HepG2 (cell line): ENCODE data around the gene IRAK2. TPM values are rescaled to one million over a fixed set of nuclear protein-coding genes. Genes with fewer than 3 reads are reported as not detected.

ENCODE experiments used
- BRF2 ChIP-seq: sonication (generic); formaldehyde crosslinking; IDR thresholded peaks from 2 replicates; pipeline ENCODE4 v1.8.1; 2022; ENCODE audit warnings: mild to moderate bottlenecking, missing genetic modification reagents
- CAMTA2 ChIP-seq: sonication (generic); formaldehyde crosslinking; IDR thresholded peaks from 2 replicates; pipeline ENCODE4 v1.4.0; 2020; ENCODE audit warnings: mild to moderate bottlenecking, missing genetic modification reagents, borderline replicate concordance
- CBX2 ChIP-seq, 2 experiments: fragments of 200-600 bp in 1 of 2; sonication (generic); formaldehyde crosslinking in 1 of 2; IDR thresholded peaks; 2 replicates each; pipeline versions ENCODE4 v1.7.0 to v1.8.1; 2018 to 2022; ENCODE audit warnings: low read depth in 2 of 2, low read length in 1 of 2, mild to moderate bottlenecking in 1 of 2, missing genetic modification reagents in 1 of 2
- DMAP1 ChIP-seq: IDR thresholded peaks from 2 replicates; pipeline ENCODE4 v1.6.1; 2016
- ELF1 ChIP-seq: sonication (generic); formaldehyde crosslinking; IDR thresholded peaks from 2 replicates; pipeline ENCODE4 v1.4.0; 2020; ENCODE audit warnings: missing genetic modification reagents
- KMT2B ChIP-seq: IDR thresholded peaks from 2 replicates; pipeline ENCODE4 v1.6.1; 2016; ENCODE audit warnings: missing genetic modification reagents, missing compliant biosample characterization
- SP1 ChIP-seq, 2 experiments: fragments of 450-650 bp in 1 of 2; sonication (generic) in 1 of 2; formaldehyde crosslinking in 1 of 2; IDR thresholded peaks; 2 replicates each; pipeline versions ENCODE4 v1.4.0 to v1.6.1; 2016 to 2020; ENCODE audit warnings: missing genetic modification reagents in 1 of 2
- ZFP41 ChIP-seq: sonication (generic); formaldehyde crosslinking; IDR thresholded peaks from 2 replicates; pipeline ENCODE4 v1.4.0; 2020; ENCODE audit warnings: mild to moderate bottlenecking, missing genetic modification reagents, borderline replicate concordance
- ZFP91 ChIP-seq: sonication (generic); formaldehyde crosslinking; IDR thresholded peaks from 2 replicates; pipeline ENCODE4 v1.9.0; 2022; ENCODE audit warnings: missing genetic modification reagents, mild to moderate bottlenecking, borderline replicate concordance
- ZNF704 ChIP-seq: sonication (generic); formaldehyde crosslinking; IDR thresholded peaks from 2 replicates; pipeline ENCODE4 v1.8.1; 2023; ENCODE audit warnings: mild to moderate bottlenecking, inconsistent platforms, moderate library complexity, missing genetic modification reagents, borderline replicate concordance
- ZNF720 ChIP-seq: sonication (generic); formaldehyde crosslinking; IDR thresholded peaks from 2 replicates; pipeline ENCODE4 v1.4.0; 2020; ENCODE audit warnings: missing genetic modification reagents
- polyA plus RNA-seq, 8 experiments: library from polyadenylated mRNA; depleted of rRNA in 3 of 8; stranded (reverse) in 7 of 8; unstranded in 1 of 8; fragments of >200 nt; fragmentation: Illumina TruSeq in 4 of 8; extraction: Trizol in 4 of 8; gene quantifications; 2 replicates each; pipeline versions ENCODE4 v1.2.1 to v1.2.3, GENCODE V29; 2011 to 2016; ENCODE audit warnings: low read depth in 4 of 8, missing spikeins in 1 of 8, mixed read lengths in 1 of 8; ENCODE audit not compliant: insufficient read depth in 1 of 8
- total RNA-seq, 5 experiments: library from RNA; depleted of rRNA; stranded (reverse); fragments of >200 nt; fragmentation: Illumina TruSeq; extraction: Trizol; gene quantifications; 2 replicates each; pipeline ENCODE4 v1.2.3, GENCODE V29; 2016; ENCODE audit warnings: low read depth in 1 of 5
- TF ChIP-seq, protein P1 (sequence below): sonication (generic); formaldehyde crosslinking; IDR thresholded peaks from 2 replicates; pipeline ENCODE4 v1.5.0; 2020; ENCODE audit warnings: missing genetic modification reagents
- TF ChIP-seq, protein P2 (sequence below): sonication (generic); formaldehyde crosslinking; IDR thresholded peaks from 2 replicates; pipeline ENCODE4 v1.4.0; 2020; ENCODE audit warnings: missing genetic modification reagents, borderline replicate concordance
- TF ChIP-seq, protein P3 (sequence below): sonication (generic); formaldehyde crosslinking; IDR thresholded peaks from 2 replicates; pipeline ENCODE4 v1.4.0; 2020; ENCODE audit warnings: missing genetic modification reagents
- TF ChIP-seq, protein P4 (sequence below): sonication (generic); formaldehyde crosslinking; IDR thresholded peaks from 2 replicates; pipeline ENCODE4 v1.4.0; 2020; ENCODE audit warnings: missing genetic modification reagents

IRAK2 gene
- total and polyA plus RNA-seq, 2 of the 13 experiments (the other 11 are each of a cell fraction or from before 2014, with no cell fraction given): 13.1 to 23.3 TPM

DNA sequence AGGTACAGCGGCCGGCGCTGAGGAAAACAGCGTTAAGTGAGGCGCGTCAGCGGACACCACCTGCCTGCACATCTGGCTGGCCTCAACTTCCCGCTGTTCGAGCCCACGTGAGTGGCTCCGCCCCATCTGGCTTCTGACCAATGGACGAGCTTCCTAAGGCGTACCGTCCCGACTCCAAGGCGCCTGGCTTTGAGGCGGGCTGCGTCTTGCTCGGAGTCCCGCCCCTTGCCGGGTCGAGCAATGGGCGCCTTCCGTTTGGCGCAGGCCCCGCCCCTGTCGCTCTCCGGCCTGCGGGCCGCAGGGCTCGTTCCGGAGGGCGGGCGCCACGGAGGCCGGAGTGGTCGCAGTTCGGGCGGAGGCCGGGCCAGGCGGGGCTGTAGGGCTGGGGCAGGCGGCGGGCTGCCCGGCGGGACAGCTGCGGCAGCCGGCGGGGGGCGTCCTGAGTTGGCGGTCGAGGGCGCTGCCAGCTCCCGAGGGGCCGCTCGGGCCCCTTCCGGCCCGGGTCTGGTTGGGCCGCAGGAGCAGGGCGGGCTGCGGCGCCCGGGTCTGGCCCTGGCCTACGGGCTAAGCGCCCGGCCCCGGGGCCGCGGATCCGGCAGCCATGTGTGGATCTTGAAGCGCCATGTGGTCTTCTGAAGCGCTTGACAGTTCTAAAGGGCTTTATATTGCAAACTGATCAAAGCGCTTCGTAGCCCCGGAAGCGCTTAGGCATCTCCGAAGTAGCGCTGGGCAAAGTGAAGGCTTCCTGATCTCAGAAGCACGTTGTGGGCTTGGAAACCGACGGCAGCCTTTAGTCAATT, 83.7 kb downstream of the IRAK2 start, which contains the start of gene TATDN2 (continued):
- TF ChIP-seq, protein P1, sequence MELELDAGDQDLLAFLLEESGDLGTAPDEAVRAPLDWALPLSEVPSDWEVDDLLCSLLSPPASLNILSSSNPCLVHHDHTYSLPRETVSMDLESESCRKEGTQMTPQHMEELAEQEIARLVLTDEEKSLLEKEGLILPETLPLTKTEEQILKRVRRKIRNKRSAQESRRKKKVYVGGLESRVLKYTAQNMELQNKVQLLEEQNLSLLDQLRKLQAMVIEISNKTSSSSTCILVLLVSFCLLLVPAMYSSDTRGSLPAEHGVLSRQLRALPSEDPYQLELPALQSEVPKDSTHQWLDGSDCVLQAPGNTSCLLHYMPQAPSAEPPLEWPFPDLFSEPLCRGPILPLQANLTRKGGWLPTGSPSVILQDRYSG: no peak
- TF ChIP-seq ELF1 (CRISPR knock-in tag) (no peak; the same call in 1 of the 2 replicates), ZFP41 (CRISPR knock-in tag) (no peak; the same call in 1 of the 2 replicates), ZFP91 (CRISPR knock-in tag) (0 out of 2 replicates have a peak, but pooled peaks have one; percentile 35), ZNF704 (CRISPR knock-in tag) (peak; percentile 62; the same call in 1 of the 2 replicates), BRF2 (peak; percentile 58; the same call in 1 of the 2 replicates), KMT2B (peak; percentile 22; the same call in 1 of the 2 replicates), SP1 (IDR thresholded peaks at IDR 0.05) (no peak), SP1 (CRISPR knock-in tag; IDR thresholded peaks at IDR 0.05) (peak; percentile 95), CAMTA2 (0 out of 2 replicates have a peak, but pooled peaks have one; percentile 69), CBX2 (IDR thresholded peaks at IDR 0.05; ENCODE audit: low read depth, low read length) (no peak), CBX2 (CRISPR knock-in tag; IDR thresholded peaks at IDR 0.05; ENCODE audit: low read depth) (no peak), ZNF720 (CRISPR knock-in tag) (no peak), DMAP1 (CRISPR knock-in tag) (0 out of 2 replicates have a peak, but pooled peaks have one; percentile 35)
- TF ChIP-seq, protein P2, sequence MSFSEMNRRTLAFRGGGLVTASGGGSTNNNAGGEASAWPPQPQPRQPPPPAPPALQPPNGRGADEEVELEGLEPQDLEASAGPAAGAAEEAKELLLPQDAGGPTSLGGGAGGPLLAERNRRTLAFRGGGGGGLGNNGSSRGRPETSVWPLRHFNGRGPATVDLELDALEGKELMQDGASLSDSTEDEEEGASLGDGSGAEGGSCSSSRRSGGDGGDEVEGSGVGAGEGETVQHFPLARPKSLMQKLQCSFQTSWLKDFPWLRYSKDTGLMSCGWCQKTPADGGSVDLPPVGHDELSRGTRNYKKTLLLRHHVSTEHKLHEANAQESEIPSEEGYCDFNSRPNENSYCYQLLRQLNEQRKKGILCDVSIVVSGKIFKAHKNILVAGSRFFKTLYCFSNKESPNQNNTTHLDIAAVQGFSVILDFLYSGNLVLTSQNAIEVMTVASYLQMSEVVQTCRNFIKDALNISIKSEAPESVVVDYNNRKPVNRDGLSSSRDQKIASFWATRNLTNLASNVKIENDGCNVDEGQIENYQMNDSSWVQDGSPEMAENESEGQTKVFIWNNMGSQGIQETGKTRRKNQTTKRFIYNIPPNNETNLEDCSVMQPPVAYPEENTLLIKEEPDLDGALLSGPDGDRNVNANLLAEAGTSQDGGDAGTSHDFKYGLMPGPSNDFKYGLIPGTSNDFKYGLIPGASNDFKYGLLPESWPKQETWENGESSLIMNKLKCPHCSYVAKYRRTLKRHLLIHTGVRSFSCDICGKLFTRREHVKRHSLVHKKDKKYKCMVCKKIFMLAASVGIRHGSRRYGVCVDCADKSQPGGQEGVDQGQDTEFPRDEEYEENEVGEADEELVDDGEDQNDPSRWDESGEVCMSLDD (CRISPR knock-in tag): 0 out of 2 replicates have a peak, but pooled peaks have one; percentile 39
- TF ChIP-seq, protein P3, sequence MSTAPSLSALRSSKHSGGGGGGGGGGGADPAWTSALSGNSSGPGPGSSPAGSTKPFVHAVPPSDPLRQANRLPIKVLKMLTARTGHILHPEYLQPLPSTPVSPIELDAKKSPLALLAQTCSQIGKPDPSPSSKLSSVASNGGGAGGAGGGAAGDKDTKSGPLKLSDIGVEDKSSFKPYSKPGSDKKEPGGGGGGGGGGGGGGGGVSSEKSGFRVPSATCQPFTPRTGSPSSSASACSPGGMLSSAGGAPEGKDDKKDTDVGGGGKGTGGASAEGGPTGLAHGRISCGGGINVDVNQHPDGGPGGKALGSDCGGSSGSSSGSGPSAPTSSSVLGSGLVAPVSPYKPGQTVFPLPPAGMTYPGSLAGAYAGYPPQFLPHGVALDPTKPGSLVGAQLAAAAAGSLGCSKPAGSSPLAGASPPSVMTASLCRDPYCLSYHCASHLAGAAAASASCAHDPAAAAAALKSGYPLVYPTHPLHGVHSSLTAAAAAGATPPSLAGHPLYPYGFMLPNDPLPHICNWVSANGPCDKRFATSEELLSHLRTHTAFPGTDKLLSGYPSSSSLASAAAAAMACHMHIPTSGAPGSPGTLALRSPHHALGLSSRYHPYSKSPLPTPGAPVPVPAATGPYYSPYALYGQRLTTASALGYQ (CRISPR knock-in tag): no peak
- TF ChIP-seq, protein P4, sequence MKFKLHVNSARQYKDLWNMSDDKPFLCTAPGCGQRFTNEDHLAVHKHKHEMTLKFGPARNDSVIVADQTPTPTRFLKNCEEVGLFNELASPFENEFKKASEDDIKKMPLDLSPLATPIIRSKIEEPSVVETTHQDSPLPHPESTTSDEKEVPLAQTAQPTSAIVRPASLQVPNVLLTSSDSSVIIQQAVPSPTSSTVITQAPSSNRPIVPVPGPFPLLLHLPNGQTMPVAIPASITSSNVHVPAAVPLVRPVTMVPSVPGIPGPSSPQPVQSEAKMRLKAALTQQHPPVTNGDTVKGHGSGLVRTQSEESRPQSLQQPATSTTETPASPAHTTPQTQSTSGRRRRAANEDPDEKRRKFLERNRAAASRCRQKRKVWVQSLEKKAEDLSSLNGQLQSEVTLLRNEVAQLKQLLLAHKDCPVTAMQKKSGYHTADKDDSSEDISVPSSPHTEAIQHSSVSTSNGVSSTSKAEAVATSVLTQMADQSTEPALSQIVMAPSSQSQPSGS: 0 out of 2 replicates have a peak, but pooled peaks have one; percentile 19
